Osteoblast (primary cell): ENCODE data around the gene VPS13D. TPM values are rescaled to one million over a fixed set of nuclear protein-coding genes. Genes with fewer than 3 reads are reported as not detected.
"Not testable (repeated sequence)": the region's sequence is repeated elsewhere in the genome, so short reads cannot be mapped to it uniquely, and the experiment has no call there.

ENCODE experiments used
- DNase-seq: peaks from one replicate; pipeline ENCODE4 v3.0.0; 2011; ENCODE audit warnings: low spot score, mixed read lengths; ENCODE audit not compliant: insufficient read length; ENCODE audit errors: missing footprints
- H2AFZ ChIP-seq: 2 replicates; pipeline ENCODE4 v1.6.0; 2011; ENCODE audit warnings: mild to moderate bottlenecking, low read length
- H3K27ac ChIP-seq: 2 replicates; pipeline ENCODE4 v1.5.1; 2011; ENCODE audit warnings: mild to moderate bottlenecking, low read depth, low read length, moderate library complexity
- H3K27me3 ChIP-seq: 2 replicates; pipeline ENCODE4 v1.6.0; 2012; ENCODE audit warnings: mild to moderate bottlenecking, control low read depth, inconsistent platforms, low read length, moderate library complexity; ENCODE audit not compliant: insufficient read depth
- H3K36me3 ChIP-seq: 2 replicates; pipeline ENCODE4 v1.5.1; 2011; ENCODE audit warnings: mild to moderate bottlenecking, low read length, control low read depth, moderate library complexity; ENCODE audit not compliant: insufficient read depth
- H3K4me1 ChIP-seq: 2 replicates; pipeline ENCODE4 v1.5.1; 2011; ENCODE audit warnings: mild to moderate bottlenecking, low read length, control low read depth, moderate library complexity; ENCODE audit not compliant: insufficient read depth
- H3K4me2 ChIP-seq: 2 replicates; pipeline ENCODE4 v1.6.0; 2011; ENCODE audit warnings: mild to moderate bottlenecking, low read length; ENCODE audit not compliant: insufficient read depth
- H3K4me3 ChIP-seq: fragments of 200-600 bp; sonication (generic); 3 replicates; pipeline ENCODE4 v1.5.1; 2012; ENCODE audit warnings: mild to moderate bottlenecking, low read length, inconsistent platforms; ENCODE audit not compliant: insufficient read depth
- H3K79me2 ChIP-seq: 2 replicates; pipeline ENCODE4 v1.6.0; 2012; ENCODE audit warnings: mild to moderate bottlenecking, low read length, control low read depth, inconsistent platforms; ENCODE audit not compliant: insufficient read depth
- H3K9me3 ChIP-seq: 2 replicates; pipeline ENCODE4 v1.5.1; 2011; ENCODE audit warnings: low read depth, low read length, control low read depth
- H4K20me1 ChIP-seq: 2 replicates; pipeline ENCODE4 v1.6.0; 2012; ENCODE audit warnings: mild to moderate bottlenecking, low read length, control low read depth; ENCODE audit not compliant: insufficient read depth
- total RNA-seq: library from RNA; depleted of rRNA; stranded (reverse); fragments of >200 nt; gene quantifications from 2 replicates; pipeline ENCODE4 v1.2.3, GENCODE V29; 2012
- TF ChIP-seq, protein P1 (sequence below): IDR thresholded peaks from 2 replicates; pipeline ENCODE4 v1.5.1; 2011; ENCODE audit warnings: mild to moderate bottlenecking, low read depth, low read length, moderate library complexity; ENCODE audit errors: extremely low read depth

VPS13D gene
- total RNA-seq, 1 donor, result 48.5 TPM

- no peaks in the 10 kb centered on the region for H4K20me1 ChIP-seq
- H3K4me3 ChIP-seq, result no peak overlapping the region
- H3K36me3 ChIP-seq, result no peaks in the 10 kb centered on the region
- H2AFZ ChIP-seq, result no peak overlapping the region
- no peak overlapping the region for H3K27ac ChIP-seq
- TF ChIP-seq, protein P1, sequence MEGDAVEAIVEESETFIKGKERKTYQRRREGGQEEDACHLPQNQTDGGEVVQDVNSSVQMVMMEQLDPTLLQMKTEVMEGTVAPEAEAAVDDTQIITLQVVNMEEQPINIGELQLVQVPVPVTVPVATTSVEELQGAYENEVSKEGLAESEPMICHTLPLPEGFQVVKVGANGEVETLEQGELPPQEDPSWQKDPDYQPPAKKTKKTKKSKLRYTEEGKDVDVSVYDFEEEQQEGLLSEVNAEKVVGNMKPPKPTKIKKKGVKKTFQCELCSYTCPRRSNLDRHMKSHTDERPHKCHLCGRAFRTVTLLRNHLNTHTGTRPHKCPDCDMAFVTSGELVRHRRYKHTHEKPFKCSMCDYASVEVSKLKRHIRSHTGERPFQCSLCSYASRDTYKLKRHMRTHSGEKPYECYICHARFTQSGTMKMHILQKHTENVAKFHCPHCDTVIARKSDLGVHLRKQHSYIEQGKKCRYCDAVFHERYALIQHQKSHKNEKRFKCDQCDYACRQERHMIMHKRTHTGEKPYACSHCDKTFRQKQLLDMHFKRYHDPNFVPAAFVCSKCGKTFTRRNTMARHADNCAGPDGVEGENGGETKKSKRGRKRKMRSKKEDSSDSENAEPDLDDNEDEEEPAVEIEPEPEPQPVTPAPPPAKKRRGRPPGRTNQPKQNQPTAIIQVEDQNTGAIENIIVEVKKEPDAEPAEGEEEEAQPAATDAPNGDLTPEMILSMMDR, result no peak
- no peak for DNase-seq
- H3K4me2 ChIP-seq, result no peak overlapping the region
- H3K27me3 ChIP-seq, result no peaks in the 10 kb centered on the region
- peaks cover 15% of the 10 kb centered on the region for H3K4me1 ChIP-seq
- no peaks in the 10 kb centered on the region for H3K79me2 ChIP-seq
- H3K9me3 ChIP-seq, result no peaks in the 10 kb centered on the region
Measured at GRCh38 chr1:12521096-12521495, 291.3 kb downstream of the VPS13D start.

- H3K9me3 ChIP-seq, H3K27ac ChIP-seq, H3K79me2 ChIP-seq, H3K4me2 ChIP-seq, H3K4me3 ChIP-seq, H3K36me3 ChIP-seq, H2AFZ ChIP-seq, H4K20me1 ChIP-seq, DNase-seq, H3K27me3 ChIP-seq: not testable (repeated sequence)
- H3K4me1 ChIP-seq, result peaks cover 16% of the 10 kb centered on the region
Measured at GRCh38 chr1:12522780-12523179, 292.9 kb downstream of the VPS13D start.

DNA sequence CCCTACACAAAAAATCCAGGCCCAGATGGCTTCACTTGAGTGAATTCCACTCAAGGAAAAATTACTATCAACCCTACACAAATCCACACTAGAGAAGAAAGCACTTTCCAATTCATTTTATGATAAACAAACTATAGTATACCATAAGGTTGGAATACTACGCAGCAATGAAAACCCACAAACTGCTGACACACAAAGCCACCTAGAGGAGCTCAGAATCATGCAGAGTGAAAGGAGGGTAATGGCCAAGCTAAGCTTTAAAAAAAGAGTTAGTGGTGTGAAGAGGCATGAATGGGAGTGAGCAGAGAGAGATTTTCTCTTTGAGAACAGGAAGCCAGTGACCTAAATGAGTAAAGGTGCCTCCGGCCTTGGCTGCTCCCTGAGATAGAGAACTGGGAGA is 294.4 kb downstream of the VPS13D start:
- no peak overlapping the region for H3K27ac ChIP-seq
- no peak overlapping the region for H3K4me3 ChIP-seq
- DNase-seq, result no peak
- H2AFZ ChIP-seq, result no peak overlapping the region
- no peaks in the 10 kb centered on the region for H3K79me2 ChIP-seq
- peaks cover 17% of the 10 kb centered on the region for H3K4me1 ChIP-seq
- no peaks in the 10 kb centered on the region for H3K27me3 ChIP-seq
- no peaks in the 10 kb centered on the region for H4K20me1 ChIP-seq
- no peaks in the 10 kb centered on the region for H3K9me3 ChIP-seq
- no peaks in the 10 kb centered on the region for H3K36me3 ChIP-seq
- no peak overlapping the region for H3K4me2 ChIP-seq
- TF ChIP-seq, protein P1, result no peak

- Histone ChIP-seq H3K36me3 (no peaks in the 10 kb centered on the region), H3K4me2 (no peak overlapping the region), H3K27me3 (no peaks in the 10 kb centered on the region), H3K4me3 (no peak overlapping the region), H3K79me2 (no peaks in the 10 kb centered on the region), H3K27ac (no peak overlapping the region), H3K9me3 (no peaks in the 10 kb centered on the region), H4K20me1 (no peaks in the 10 kb centered on the region), H3K4me1 (peaks cover 12% of the 10 kb centered on the region), H2AFZ (peak overlapping the region; percentile 31)
- TF ChIP-seq, protein P1, result no peak
- peak; percentile 72 for DNase-seq
Measured at GRCh38 chr1:12525311-12526181, 295.7 kb downstream of the VPS13D start.
